Astrocyte of the hippocampus (primary cell): Measurements from ENCODE around the gene KLF13.

Source experiments
- DNase-seq: peaks from one replicate; pipeline ENCODE4 v3.0.0; 2011; ENCODE audit warnings: low read depth, low spot score

KLF13 gene

GRCh38 chr15:31379042-31379441, 52.4 kb downstream of the KLF13 start:
- DNase-seq, result no peak

GRCh38 chr15:31379577-31379976, 52.9 kb downstream of the KLF13 start:
- no peak for DNase-seq

- DNase-seq, result no peak
These were observed 55.4 kb downstream of the KLF13 start for GRCh38 chr15:31381801-31382712.

- no peak for DNase-seq
These were observed 56.0 kb downstream of the KLF13 start for GRCh38 chr15:31382713-31383045.

- no peak for DNase-seq
These were observed 56.5 kb downstream of the KLF13 start for GRCh38 chr15:31383139-31383538.

GRCh38 chr15:31384568-31384967, 57.9 kb downstream of the KLF13 start:
- no peak for DNase-seq

GRCh38 chr15:31385736-31386135, 59.1 kb downstream of the KLF13 start:
- DNase-seq, result no peak

- DNase-seq, result no peak
These were observed 60.5 kb downstream of the KLF13 start for GRCh38 chr15:31387092-31387478.

- peak; percentile 77 for DNase-seq
These were observed 61.0 kb downstream of the KLF13 start for GRCh38 chr15:31387479-31388118.

GRCh38 chr15:31389576-31389975, 62.9 kb downstream of the KLF13 start:
- DNase-seq, result no peak

- no peak for DNase-seq
These were observed 63.4 kb downstream of the KLF13 start for GRCh38 chr15:31390029-31390428.

GRCh38 chr15:31390777-31391486, 64.3 kb downstream of the KLF13 start:
- DNase-seq, result no peak

GRCh38 chr15:31391687-31392671, 65.3 kb downstream of the KLF13 start:
- peak; percentile 77 for DNase-seq

GRCh38 chr15:31392761-31393401, 66.2 kb downstream of the KLF13 start:
- DNase-seq, result peak; percentile 77

GRCh38 chr15:31393444-31394091, 66.9 kb downstream of the KLF13 start:
- DNase-seq, result peak; percentile 28

- DNase-seq, result peak; percentile 52
These were observed 70.4 kb downstream of the KLF13 start for GRCh38 chr15:31396881-31397560.

- DNase-seq, result no peak
These were observed 71.4 kb downstream of the KLF13 start for GRCh38 chr15:31397851-31398661.

- DNase-seq, result no peak
These were observed 72.2 kb downstream of the KLF13 start for GRCh38 chr15:31398677-31399301.
